ENCODE measurements around the gene SEC14L3.

The SEC14L3 gene

GRCh38 chr22:30495041-30495784 lies 23.4 kb upstream of the SEC14L3 start (continued):
- TF ChIP-seq ZNF18 (tag by site-specific recombination; IDR thresholded peaks at IDR 0.05), result no peak
- no peak for TF ChIP-seq ZNF175 (tag by site-specific recombination; IDR thresholded peaks at IDR 0.05)

GRCh38 chr22:30492144-30492543 lies 20.3 kb upstream of the SEC14L3 start:
- CTCF ChIA-PET, result interaction anchor here (0.6 to 0.7 kb wide), 2 partner anchors 19 to 340 kb away, joined by 4 to 5 read pairs; no protein-coding TSS in a partner anchor
- POLR2A ChIA-PET, result no interaction called here

GRCh38 chr22:30491381-30491780 lies 19.6 kb upstream of the SEC14L3 start:
- Histone ChIP-seq H3K4me3 (ENCODE audit: low read depth, low read length) (no peak overlapping the region), H3K36me3 (ENCODE audit: control insufficient read depth in 2 of 2, insufficient read depth in 1 of 2, low read length in 2 of 2) (no peaks in the 10 kb centered on the region), H3K27ac (ENCODE audit: extremely low read depth, low read depth, low read length) (no peak overlapping the region), H3K9me3 (ENCODE audit: control insufficient read depth, insufficient read depth, low read depth, low read length) (no peaks in the 10 kb centered on the region), H3K4me1 (ENCODE audit: control insufficient read depth, insufficient read depth, low read length) (no peaks in the 10 kb centered on the region)
- CTCF ChIA-PET, result interaction anchor here (0.6 to 1.2 kb wide), 4 partner anchors 20 to 341 kb away, joined by 3 to 5 read pairs (median 4); no protein-coding TSS in a partner anchor
- POLR2A ChIA-PET, result interaction anchor here (0.5 kb wide), 1 partner anchor 21 kb away, joined by 4 read pairs; no protein-coding TSS in a partner anchor
- TF ChIP-seq OVOL3 (tag by site-specific recombination; IDR thresholded peaks at IDR 0.05), result no peak
- no peak for TF ChIP-seq ZNF335 (tag by site-specific recombination; conservative IDR thresholded peaks at IDR 0.05)
- TF ChIP-seq ZBTB11 (tag by site-specific recombination; conservative IDR thresholded peaks at IDR 0.05; ENCODE audit: low read depth), result no peak
- no peak for TF ChIP-seq ZNF837 (tag by site-specific recombination; IDR thresholded peaks at IDR 0.05)
- TF ChIP-seq SCRT2 (tag by site-specific recombination; IDR thresholded peaks at IDR 0.05), result no peak
- no peak for TF ChIP-seq GLI4 (tag by site-specific recombination; IDR thresholded peaks at IDR 0.05)
- TF ChIP-seq ZNF354C (tag by site-specific recombination; IDR thresholded peaks at IDR 0.05; ENCODE audit: borderline replicate concordance, low read depth), result no peak
- TF ChIP-seq ZFP37 (tag by site-specific recombination; IDR thresholded peaks at IDR 0.05), result no peak
- no peak for TF ChIP-seq ZNF18 (tag by site-specific recombination; IDR thresholded peaks at IDR 0.05)
- no peak for TF ChIP-seq ZNF341 (tag by site-specific recombination; IDR thresholded peaks at IDR 0.05; ENCODE audit: low read depth)

More at GRCh38 chr22:30492144-30492543, 20.3 kb upstream of the SEC14L3 start:
- Histone ChIP-seq H3K36me3 (ENCODE audit: control insufficient read depth in 2 of 2, insufficient read depth in 1 of 2, low read length in 2 of 2) (no peaks in the 10 kb centered on the region), H3K27ac (ENCODE audit: extremely low read depth, low read depth, low read length) (no peak overlapping the region), H3K9me3 (ENCODE audit: control insufficient read depth, insufficient read depth, low read depth, low read length) (no peaks in the 10 kb centered on the region), H3K4me1 (ENCODE audit: control insufficient read depth, insufficient read depth, low read length) (no peaks in the 10 kb centered on the region), H3K4me3 (ENCODE audit: low read depth, low read length) (no peak overlapping the region)
- TF ChIP-seq ZNF776 (tag by site-specific recombination; IDR thresholded peaks at IDR 0.05; ENCODE audit: borderline replicate concordance) (no peak), SP2 (tag by site-specific recombination; IDR thresholded peaks at IDR 0.05) (no peak), ZBTB11 (tag by site-specific recombination; conservative IDR thresholded peaks at IDR 0.05; ENCODE audit: low read depth) (no peak), WT1 (tag by site-specific recombination; IDR thresholded peaks at IDR 0.05) (no peak), KLF17 (tag by site-specific recombination; IDR thresholded peaks at IDR 0.05) (no peak), ZNF707 (tag by site-specific recombination; IDR thresholded peaks at IDR 0.05) (no peak), ZNF76 (tag by site-specific recombination; IDR thresholded peaks at IDR 0.05; ENCODE audit: borderline replicate concordance, low read depth) (no peak), OSR2 (tag by site-specific recombination; IDR thresholded peaks at IDR 0.05) (no peak)
